Amniotic stem cell (primary cell): Measurements from ENCODE around the gene GABBR2.

Experiments
- DNase-seq: peaks from one replicate; lab custom pipeline; 2025; lab: John Stamatoyannopoulos, UW

Gene GABBR2

GRCh38 chr9:98540476-98540875 lies 168.3 kb downstream of the GABBR2 start:
- no peak for DNase-seq

DNA sequence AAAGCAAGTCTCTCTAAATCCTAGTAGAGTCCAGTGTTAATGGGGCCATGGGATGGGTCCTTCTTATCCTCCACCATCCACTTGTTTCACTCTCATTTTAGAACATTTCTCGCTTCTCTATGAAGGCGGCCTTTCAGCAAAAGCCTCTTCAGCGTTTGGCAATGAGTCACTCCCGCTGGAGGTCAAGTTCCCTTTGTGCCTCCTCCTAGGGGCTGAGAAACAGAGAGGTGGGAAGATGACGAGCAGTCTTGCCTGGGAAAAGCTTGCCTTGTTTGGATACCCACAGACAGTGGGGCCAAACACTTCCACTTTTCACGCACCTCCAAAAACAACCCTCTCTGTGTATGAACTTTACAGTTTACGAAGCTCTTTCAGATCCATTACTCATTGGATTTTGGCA lies 168.8 kb downstream of the GABBR2 start:
- no peak for DNase-seq

- no peak for DNase-seq
Observed at GRCh38 chr9:98538626-98539031, 170.1 kb downstream of the GABBR2 start.

GRCh38 chr9:98538203-98538602 lies 170.5 kb downstream of the GABBR2 start:
- no peak for DNase-seq

DNA sequence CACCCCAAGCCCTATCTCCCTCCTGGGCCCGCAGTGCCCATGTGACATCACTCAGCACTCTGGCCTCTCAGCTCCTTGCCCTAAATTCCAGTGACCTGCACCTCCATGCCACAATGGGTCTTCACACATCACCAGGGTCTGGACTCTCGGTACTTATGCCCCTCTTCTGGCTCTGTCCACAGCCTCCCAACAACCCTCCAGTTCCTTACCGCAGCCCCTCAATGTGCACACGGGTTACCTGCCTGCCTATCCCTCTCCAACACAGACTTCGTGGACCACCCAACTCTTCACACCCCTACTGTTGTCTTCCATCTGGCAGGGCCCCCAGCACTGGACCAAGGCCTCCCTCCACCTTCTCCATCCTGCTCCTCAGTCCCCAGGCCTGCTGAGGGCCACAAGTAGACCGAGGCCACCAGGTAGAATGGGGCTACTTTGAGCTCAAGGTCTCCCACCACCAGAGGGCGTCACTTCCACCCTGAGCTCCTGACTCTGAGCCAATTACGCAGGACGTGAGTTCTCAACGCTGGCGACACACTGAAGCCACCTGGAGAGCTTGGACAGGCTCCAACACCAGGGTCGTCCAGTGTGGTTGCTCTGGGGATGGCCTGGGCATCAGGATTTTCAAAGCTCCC lies 172.1 kb downstream of the GABBR2 start:
- no peak for DNase-seq

GRCh38 chr9:98533866-98534265 lies 174.9 kb downstream of the GABBR2 start:
- no peak for DNase-seq

GRCh38 chr9:98533132-98533531 lies 175.6 kb downstream of the GABBR2 start:
- no peak for DNase-seq

- no peak for DNase-seq
Observed at GRCh38 chr9:98532574-98532973, 176.2 kb downstream of the GABBR2 start.

DNA sequence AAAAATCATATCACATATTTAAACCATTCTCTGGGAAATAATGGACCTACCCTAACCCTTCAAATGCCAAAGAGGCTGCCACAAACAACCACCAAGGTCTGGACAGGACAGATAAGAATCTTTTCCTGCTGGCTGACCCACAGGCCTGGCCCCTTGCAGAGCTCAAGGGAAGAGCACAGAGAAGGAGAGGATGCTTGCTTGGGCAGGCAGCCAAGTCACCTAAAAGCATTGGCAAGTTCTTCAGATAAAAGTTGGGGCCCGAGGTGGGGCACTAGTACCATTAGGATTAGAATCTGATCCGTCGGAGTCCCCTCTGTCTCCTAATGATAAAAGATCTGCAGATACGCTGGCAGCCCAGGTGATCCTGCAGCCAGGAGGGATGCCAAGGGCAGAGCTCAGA lies 176.6 kb downstream of the GABBR2 start:
- DNase-seq = no peak

- DNase-seq = no peak
Observed at GRCh38 chr9:98530806-98531386, 177.8 kb downstream of the GABBR2 start.

- no peak for DNase-seq
Observed at GRCh38 chr9:98530275-98530674, 178.5 kb downstream of the GABBR2 start.

DNA sequence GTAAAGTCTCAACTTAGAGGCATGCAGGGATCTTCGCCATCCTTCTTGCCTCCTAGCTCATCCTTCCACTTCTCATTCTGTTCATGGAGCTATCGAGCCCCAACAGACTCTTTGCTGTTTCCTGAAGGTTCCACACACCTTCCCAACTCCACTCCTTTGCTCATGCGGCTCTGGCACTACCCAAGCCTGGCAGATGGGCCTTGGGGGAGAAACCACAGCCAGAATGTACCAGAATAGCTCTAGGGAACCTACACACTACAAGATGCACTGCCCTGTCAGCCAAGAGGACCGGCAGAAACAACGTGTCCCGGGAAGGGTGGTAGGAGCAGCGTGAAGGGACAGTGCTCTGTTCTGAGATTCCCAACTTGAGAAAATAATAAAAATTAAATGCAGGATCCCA lies 178.9 kb downstream of the GABBR2 start:
- no peak for DNase-seq

DNA sequence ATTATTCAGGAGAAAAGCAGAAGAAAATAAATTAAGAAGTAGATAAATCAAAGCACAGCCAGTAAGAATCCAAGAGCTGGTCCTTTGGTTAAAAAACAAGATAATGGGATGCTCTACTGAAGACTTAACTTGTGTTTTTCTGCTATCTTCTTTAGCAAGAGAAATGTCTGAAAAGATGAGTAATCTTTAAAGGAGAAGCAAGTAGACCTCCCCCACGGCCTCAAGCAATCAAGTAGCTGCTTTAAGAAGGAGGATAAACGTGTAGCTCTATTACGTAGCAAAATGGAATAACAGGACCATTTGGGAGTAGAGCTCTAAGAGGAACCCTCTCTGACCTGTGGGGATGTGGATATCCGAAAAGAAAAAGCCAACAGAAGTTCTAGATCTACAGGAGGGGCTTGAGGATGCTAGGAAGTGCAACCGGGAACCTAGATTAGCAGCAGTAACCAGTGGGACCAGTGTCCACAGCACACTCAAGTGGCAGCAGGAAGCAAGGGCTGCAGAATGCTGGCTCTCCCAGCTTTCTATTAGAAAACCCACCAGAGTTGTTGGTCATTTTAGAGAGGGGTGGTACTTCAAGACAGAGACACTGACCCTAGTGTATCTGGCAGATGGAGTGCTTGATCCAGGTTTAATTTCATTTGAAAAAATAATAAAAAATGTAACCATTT lies 185.4 kb downstream of the GABBR2 start:
- no peak for DNase-seq

DNA sequence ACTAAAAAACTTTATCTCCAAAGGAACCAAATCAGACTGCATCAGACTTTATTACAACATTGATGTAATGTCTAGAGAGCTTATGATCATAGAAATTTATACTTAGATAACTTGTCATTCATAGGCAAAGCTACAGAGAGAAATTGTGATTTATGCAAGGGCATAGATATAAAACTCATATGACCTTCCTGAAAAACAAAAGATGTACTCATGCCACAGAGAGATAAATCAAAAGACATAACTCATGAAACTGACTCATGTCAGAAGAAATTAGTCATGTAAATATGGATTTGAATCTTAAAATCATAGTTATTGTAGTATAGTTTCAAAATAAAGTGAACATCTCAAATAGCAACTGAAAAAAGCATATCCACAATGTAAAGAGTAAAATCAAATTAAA lies 186.2 kb downstream of the GABBR2 start:
- no peak for DNase-seq

- DNase-seq = no peak
Observed at GRCh38 chr9:98521141-98521540, 187.6 kb downstream of the GABBR2 start.

DNA sequence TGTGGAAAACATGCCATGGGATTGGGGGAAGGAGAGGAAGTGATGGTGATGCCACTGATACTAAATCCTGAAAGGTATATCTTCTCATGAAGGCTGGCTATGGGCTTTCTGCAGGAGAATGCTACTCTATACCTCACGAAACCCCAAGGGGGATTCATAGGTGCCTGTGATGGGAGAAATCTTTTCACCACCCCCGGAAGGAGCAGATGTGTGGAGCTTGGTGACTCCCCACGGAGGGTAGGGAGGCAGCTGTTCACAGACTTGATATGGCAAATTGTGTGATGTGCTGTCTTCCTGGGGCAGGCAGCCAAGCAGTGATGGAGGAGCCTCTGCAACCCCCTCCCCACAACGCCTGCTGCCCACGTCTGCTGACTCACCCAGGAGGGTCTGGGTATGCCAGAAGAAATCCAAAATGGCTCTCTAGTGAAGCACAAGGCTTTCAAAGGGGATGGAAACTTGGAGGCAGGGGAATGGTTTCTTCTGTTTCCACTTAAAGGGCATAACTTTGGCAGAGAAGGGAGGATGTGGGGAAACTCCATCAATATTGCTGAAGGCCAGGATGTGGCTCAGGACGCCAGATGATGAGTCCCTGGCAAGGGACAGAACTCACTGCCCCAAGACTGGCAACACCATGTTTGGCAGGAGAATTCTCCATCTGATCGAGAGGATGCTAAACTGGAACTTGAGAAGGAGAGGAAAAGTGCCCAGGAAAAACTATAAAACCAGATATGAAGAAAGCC lies 188.3 kb downstream of the GABBR2 start:
- DNase-seq = no peak

DNA sequence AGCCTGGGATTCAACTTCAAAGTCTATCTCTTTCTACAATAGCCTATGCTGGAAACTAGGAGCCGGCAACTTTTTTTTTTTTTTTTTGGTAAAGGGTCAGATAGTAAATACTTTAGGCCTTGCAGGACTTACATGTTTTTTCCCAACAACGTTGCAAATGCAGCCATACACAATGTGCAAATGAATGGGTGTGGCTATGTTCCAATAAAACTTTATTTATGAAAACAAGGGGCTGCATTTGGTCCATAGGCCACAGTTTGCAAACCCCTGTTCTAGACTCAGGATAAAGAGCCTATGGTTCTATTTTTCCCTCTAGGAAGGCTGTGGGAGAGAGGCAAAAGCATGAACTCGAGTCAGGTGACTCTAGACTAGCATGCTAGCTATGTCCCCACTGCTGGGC lies 189.1 kb downstream of the GABBR2 start:
- DNase-seq = no peak

- no peak for DNase-seq
Observed at GRCh38 chr9:98518556-98518955, 190.2 kb downstream of the GABBR2 start.

GRCh38 chr9:98517761-98518160 lies 191.0 kb downstream of the GABBR2 start:
- no peak for DNase-seq

GRCh38 chr9:98516897-98517503 lies 191.7 kb downstream of the GABBR2 start:
- DNase-seq = no peak

DNA sequence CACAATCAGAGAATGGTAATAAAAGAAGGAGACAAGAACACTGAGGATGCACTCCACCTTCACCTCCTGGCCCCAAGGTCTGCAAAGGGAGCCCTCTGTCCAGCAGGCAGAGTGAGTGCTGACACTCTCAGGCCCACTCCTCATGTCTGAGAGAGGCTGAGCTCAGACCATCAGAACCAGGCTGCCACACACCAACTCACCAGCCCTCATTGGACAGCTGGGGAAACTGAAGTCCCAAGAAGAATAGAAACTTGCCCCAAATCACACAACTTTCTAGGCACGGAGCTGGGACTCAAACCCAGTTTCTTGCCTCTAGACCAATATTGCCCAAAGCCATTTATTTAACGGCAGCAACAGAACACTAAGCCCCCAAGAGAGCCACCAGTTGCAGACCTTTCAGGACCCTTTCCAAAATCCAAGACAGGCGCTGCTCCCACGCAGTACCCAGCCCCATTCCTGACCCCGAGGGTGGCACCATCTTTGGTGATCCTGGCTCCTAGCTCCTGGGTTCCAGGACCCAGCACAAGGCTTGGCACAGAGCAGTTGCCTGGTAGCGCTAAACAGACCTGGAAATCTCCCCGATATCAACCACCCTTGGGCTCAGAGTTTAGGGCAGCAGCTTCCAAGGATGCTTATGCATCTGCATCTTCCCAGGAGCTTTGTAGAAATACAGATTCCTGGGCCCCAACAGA lies 192.4 kb downstream of the GABBR2 start:
- DNase-seq = no peak
